HEK293T (cell line): Measurements from ENCODE around the gene NOXO1.

Experiments used
- ARNT ChIP-seq: fragments of 450-650 bp; IDR thresholded peaks from 2 replicates; pipeline ENCODE4 v1.6.1; 2017; ENCODE audit warnings: mild to moderate bottlenecking
- CTBP1 ChIP-seq: fragments of 450-650 bp; IDR thresholded peaks from 2 replicates; pipeline ENCODE4 v1.6.1; 2016; ENCODE audit warnings: borderline replicate concordance
- FOXM1 ChIP-seq: fragments of 450-650 bp; IDR thresholded peaks from 2 replicates; pipeline ENCODE4 v1.6.1; 2017; ENCODE audit warnings: mild to moderate bottlenecking, borderline replicate concordance
- HDGF ChIP-seq: fragments of 450-650 bp; IDR thresholded peaks from 2 replicates; pipeline ENCODE4 v1.6.1; 2017; ENCODE audit warnings: antibody characterized with exemption, borderline replicate concordance
- LEF1 ChIP-seq: fragments of 450-650 bp; IDR thresholded peaks from 2 replicates; pipeline ENCODE4 v1.6.1; 2017; ENCODE audit warnings: mild to moderate bottlenecking, borderline replicate concordance
- SP1 ChIP-seq: fragments of 450-650 bp; IDR thresholded peaks from 2 replicates; pipeline ENCODE4 v1.6.1; 2017
- SUZ12 ChIP-seq: fragments of 450-650 bp; IDR thresholded peaks from 2 replicates; pipeline ENCODE4 v1.6.1; 2016; ENCODE audit warnings: mild to moderate bottlenecking

GRCh38 chr16:1958715-1959268, 22.5 kb downstream of the NOXO1 start:
- TF ChIP-seq SP1 (no peak), CTBP1 (no peak), FOXM1 (no peak), SUZ12 (no peak), ARNT (no peak), HDGF (no peak), LEF1 (no peak)
